Transverse colon (tissue), 4 donors: ENCODE results near the gene OTOGL. TPM values are rescaled to one million over a fixed set of nuclear protein-coding genes. Genes with fewer than 3 reads are reported as not detected.

Source experiments
- DNase-seq: peaks from one replicate; pipeline ENCODE4 v3.0.0-alpha.2; 2019
- H3K27ac ChIP-seq, 4 donors: fragments of 200-600 bp; sonication (generic); 2 replicates each; pipeline ENCODE4 v1.5.1; 2016 to 2018; ENCODE audit warnings: inconsistent platforms in 4 of 4
- H3K27me3 ChIP-seq: fragments of 200-600 bp; sonication (generic); 2 replicates; pipeline ENCODE4 v1.5.1; 2017; ENCODE audit warnings: inconsistent platforms
- H3K36me3 ChIP-seq, 4 donors: fragments of 200-600 bp; sonication (generic); 2 replicates each; pipeline ENCODE4 v1.5.1; 2017 to 2019; ENCODE audit warnings: inconsistent platforms in 4 of 4
- H3K4me1 ChIP-seq, 4 donors: fragments of 200-600 bp; sonication (generic); 2 replicates each; pipeline ENCODE4 v1.5.1; 2017 to 2020; ENCODE audit warnings: inconsistent platforms in 4 of 4
- H3K4me3 ChIP-seq, 4 donors: fragments of 200-600 bp; sonication (generic); 1 replicate in 1 of 4; 2 replicates in 3 of 4; pipeline versions ENCODE4 v1.5.1 to v1.6.1; 2017 to 2019; ENCODE audit warnings: inconsistent platforms in 4 of 4
- H3K9me3 ChIP-seq, 2 donors: fragments of 200-600 bp; sonication (generic); 2 replicates each; pipeline ENCODE4 v1.5.1; 2017 to 2019; ENCODE audit warnings: inconsistent platforms in 2 of 2
- CTCF ChIP-seq, 5 experiments: fragments of 200-600 bp in 3 of 5; fragments of 450-650 bp in 2 of 5; sonication (generic) in 3 of 5; IDR thresholded peaks; 1 replicate in 2 of 5; 2 replicates in 3 of 5; pipeline ENCODE4 v1.5.1; 2016 to 2017; ENCODE audit warnings: antibody characterized with exemption in 5 of 5, inconsistent platforms in 3 of 5, mild to moderate bottlenecking in 2 of 5, moderate library complexity in 1 of 5
- EP300 ChIP-seq: sonication (generic); formaldehyde crosslinking; IDR thresholded peaks from one replicate; pipeline ENCODE4 v1.6.1; 2017; ENCODE audit warnings: antibody characterized with exemption, low read depth
- POLR2A ChIP-seq: fragments of 450-650 bp; IDR thresholded peaks from one replicate; pipeline ENCODE4 v1.6.1; 2016; ENCODE audit warnings: antibody characterized with exemption, mild to moderate bottlenecking, moderate library complexity
- POLR2AphosphoS5 ChIP-seq, 3 donors: sonication (generic); formaldehyde crosslinking; IDR thresholded peaks; one replicate each; pipeline ENCODE4 v1.6.1; 2016; ENCODE audit warnings: antibody characterized with exemption in 3 of 3
- WGBS, 2 donors: methylation state at CpG; one replicate each; pipeline ENCODE4 v1.1.5; 2018; ENCODE audit warnings: low coverage in 1 of 2; 5-methylcytosine and 5-hydroxymethylcytosine counted together
- in situ Hi-C, 4 donors: fragments of 200-750 bp; cut with MboI; loops; one replicate each; pipeline versions ENCODE4 v1.15.0 to v1.15.1; 2017; ENCODE audit warnings: low sequenced_read_pairs in 3 of 4, low pct_ligation_motif_present in 1 of 4, low pct_unique_long_range_greater_than_20kb in 1 of 4
- intact Hi-C: fragments of 100-400 bp; cut with DNase I; formaldehyde crosslinking; loops from one replicate; pipeline ENCODE4 v1.15.1; 2023; ENCODE audit warnings: low total_unique reads
- total RNA-seq, 4 donors: library from RNA; depleted of rRNA; stranded (reverse); fragments of >200 nt; gene quantifications; one replicate each; pipeline ENCODE4 v1.1.0, GENCODE V29; 2016

Gene OTOGL
- total RNA-seq, 4 donors from 2014 or later, result 0.32 to 0.60 (median 0.41) TPM; not detected in 1

GRCh38 chr12:80260269-80260668 is 160.9 kb downstream of the OTOGL start:
- 54% methylated on average over 4 of the region's 4 CpGs for WGBS, 2 donors
- intact Hi-C loops (loop anchor here (10.0 kb wide), 1 partner anchor 55 kb away; no protein-coding TSS in a partner anchor), in situ Hi-C loops (loop anchor here in 2 of 4 donors (25.0 kb wide), 1 partner anchor 848 kb away; no protein-coding TSS in a partner anchor)
- H3K27me3 ChIP-seq, result no peaks in the 10 kb centered on the region
- no peak for DNase-seq
- H3K36me3 ChIP-seq, result no peaks in the 10 kb centered on the region
- no peaks in the 10 kb centered on the region for H3K4me1 ChIP-seq
- no peak overlapping the region for H3K4me3 ChIP-seq
- H3K27ac ChIP-seq, result no peak overlapping the region
- no peak for TF ChIP-seq POLR2AphosphoS5 (IDR thresholded peaks at IDR 0.05)
- no peak for TF ChIP-seq CTCF (IDR thresholded peaks at IDR 0.05)
- no peaks in the 10 kb centered on the region for H3K9me3 ChIP-seq

- Histone ChIP-seq H3K27me3 (no peaks in the 10 kb centered on the region), H3K27ac (no peak overlapping the region), H3K4me3 (no peak overlapping the region), H3K36me3 (no peaks in the 10 kb centered on the region), H3K4me1 (no peaks in the 10 kb centered on the region), H3K9me3 (no peaks in the 10 kb centered on the region)
- intact Hi-C loops (loop anchor here (10.0 kb wide), 1 partner anchor 57 kb away; no protein-coding TSS in a partner anchor), in situ Hi-C loops (loop anchor here in 2 of 4 donors (25.0 kb wide), 1 partner anchor 849 kb away; no protein-coding TSS in a partner anchor)
- no peak for TF ChIP-seq CTCF (IDR thresholded peaks at IDR 0.05)
- no peak for TF ChIP-seq POLR2AphosphoS5 (IDR thresholded peaks at IDR 0.05)
- TF ChIP-seq EP300, result no peak
- TF ChIP-seq POLR2A, result no peak
- 77 to 80% methylated on average over 3 of the region's 3 CpGs for WGBS, 2 donors
- no peak for DNase-seq
These were observed 162.1 kb downstream of the OTOGL start for GRCh38 chr12:80261403-80261802.

- Histone ChIP-seq H3K27me3 (no peaks in the 10 kb centered on the region), H3K4me3 (no peak overlapping the region), H3K27ac (no peak overlapping the region), H3K9me3 (no peaks in the 10 kb centered on the region), H3K4me1 (no peaks in the 10 kb centered on the region), H3K36me3 (no peaks in the 10 kb centered on the region)
- in situ Hi-C loops, result loop anchor here in 2 of 4 donors (25.0 kb wide), 1 partner anchor 850 kb away; no protein-coding TSS in a partner anchor
- no peak for TF ChIP-seq POLR2A
- no peak for TF ChIP-seq CTCF (IDR thresholded peaks at IDR 0.05)
- TF ChIP-seq POLR2AphosphoS5 (IDR thresholded peaks at IDR 0.05), result no peak
- TF ChIP-seq EP300, result no peak
- intact Hi-C loops, result loop anchor here (10.0 kb wide), 1 partner anchor 58 kb away; no protein-coding TSS in a partner anchor
- no peak for DNase-seq
- 78 to 100% methylated on average over 1 of the region's 1 CpG for WGBS, 2 donors
These were observed 163.0 kb downstream of the OTOGL start for GRCh38 chr12:80262346-80262745.

GRCh38 chr12:80262771-80263170 is 163.4 kb downstream of the OTOGL start:
- Histone ChIP-seq H3K4me3 (no peak overlapping the region), H3K27me3 (no peaks in the 10 kb centered on the region), H3K9me3 (no peaks in the 10 kb centered on the region), H3K4me1 (no peaks in the 10 kb centered on the region), H3K27ac (no peak overlapping the region), H3K36me3 (no peaks in the 10 kb centered on the region)
- DNase-seq, result no peak
- intact Hi-C loops, result loop anchor here (10.0 kb wide), 1 partner anchor 58 kb away; no protein-coding TSS in a partner anchor
- WGBS, 2 donors, result 68 to 77% methylated on average over 4 of the region's 4 CpGs
- in situ Hi-C loops, result loop anchor here in 2 of 4 donors (25.0 kb wide), 1 partner anchor 850 kb away; no protein-coding TSS in a partner anchor
- TF ChIP-seq CTCF (IDR thresholded peaks at IDR 0.05) (no peak), POLR2AphosphoS5 (IDR thresholded peaks at IDR 0.05) (no peak), POLR2A (no peak), EP300 (no peak)
